Measurements from ENCODE around the gene ROPN1. TPM values are rescaled to one million over a fixed set of nuclear protein-coding genes. Genes with fewer than 3 reads are reported as not detected.
A peak's percentile ranks its signal among the peaks of the same experiment; 100 is the strongest.
"Not testable (repeated sequence)": the region's sequence is repeated elsewhere in the genome, so short reads cannot be mapped to it uniquely, and the experiment has no call there.

ROPN1 gene
- total RNA-seq, 1 donor from 2014 or later: not detected

DNA sequence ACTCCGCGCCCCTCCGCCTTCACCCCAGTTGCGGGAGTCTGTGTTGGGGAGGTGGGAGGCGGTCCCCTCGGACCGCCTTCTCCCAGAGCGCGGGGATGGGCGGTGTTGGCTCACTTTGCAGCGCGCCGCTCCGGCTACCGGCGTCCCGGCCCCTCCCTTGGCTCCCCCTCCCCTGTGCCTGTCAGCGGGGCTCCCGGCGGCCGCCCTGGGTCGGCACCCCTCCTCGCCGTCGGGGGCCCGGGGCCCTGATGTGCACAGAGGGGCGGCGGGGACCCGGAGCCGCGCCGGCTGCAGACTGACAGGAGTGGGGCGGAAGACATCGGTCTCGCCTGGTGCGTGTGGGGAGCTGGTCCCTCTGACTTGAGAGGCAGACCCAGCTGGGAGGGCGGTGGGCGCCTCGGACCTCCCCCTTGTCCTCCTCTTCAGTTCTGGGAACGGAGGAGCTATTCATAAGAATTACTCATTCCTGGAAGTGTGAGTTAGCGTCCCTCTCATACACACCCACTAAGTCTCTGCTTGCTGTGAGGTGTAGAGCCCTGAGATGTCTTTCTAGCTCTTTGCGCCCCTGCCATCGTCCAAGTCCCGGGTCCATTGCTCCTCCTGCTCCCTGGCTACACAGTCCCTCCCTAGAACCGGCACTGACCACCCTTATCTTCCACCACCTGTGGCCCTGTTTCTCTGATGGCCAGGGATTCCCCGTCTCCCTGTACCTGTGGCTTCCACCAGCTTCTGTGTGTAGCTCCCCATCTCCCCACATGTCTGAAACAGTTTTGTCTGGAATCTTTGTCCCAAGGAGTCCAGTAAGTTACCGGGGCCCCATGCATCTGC, 42.3 kb upstream of the ROPN1 start:
- Mint-ChIP-seq H3K36me3 (ENCODE audit: insufficient read depth) (no peaks in the 10 kb centered on the region), H3K27ac (peak overlapping the region; percentile 92), H3K27me3 (peaks cover 3% of the 10 kb centered on the region), H3K4me1 (ENCODE audit: low read depth) (peaks cover 23% of the 10 kb centered on the region), H3K9me3 (ENCODE audit: low read depth) (no peaks in the 10 kb centered on the region), H3K4me3 (ENCODE audit: low read depth) (peak overlapping the region; percentile 88)
- peak; percentile 12 for DNase-seq (ENCODE audit: low spot score, unreplicated experiment)
- TF ChIP-seq, protein P1, sequence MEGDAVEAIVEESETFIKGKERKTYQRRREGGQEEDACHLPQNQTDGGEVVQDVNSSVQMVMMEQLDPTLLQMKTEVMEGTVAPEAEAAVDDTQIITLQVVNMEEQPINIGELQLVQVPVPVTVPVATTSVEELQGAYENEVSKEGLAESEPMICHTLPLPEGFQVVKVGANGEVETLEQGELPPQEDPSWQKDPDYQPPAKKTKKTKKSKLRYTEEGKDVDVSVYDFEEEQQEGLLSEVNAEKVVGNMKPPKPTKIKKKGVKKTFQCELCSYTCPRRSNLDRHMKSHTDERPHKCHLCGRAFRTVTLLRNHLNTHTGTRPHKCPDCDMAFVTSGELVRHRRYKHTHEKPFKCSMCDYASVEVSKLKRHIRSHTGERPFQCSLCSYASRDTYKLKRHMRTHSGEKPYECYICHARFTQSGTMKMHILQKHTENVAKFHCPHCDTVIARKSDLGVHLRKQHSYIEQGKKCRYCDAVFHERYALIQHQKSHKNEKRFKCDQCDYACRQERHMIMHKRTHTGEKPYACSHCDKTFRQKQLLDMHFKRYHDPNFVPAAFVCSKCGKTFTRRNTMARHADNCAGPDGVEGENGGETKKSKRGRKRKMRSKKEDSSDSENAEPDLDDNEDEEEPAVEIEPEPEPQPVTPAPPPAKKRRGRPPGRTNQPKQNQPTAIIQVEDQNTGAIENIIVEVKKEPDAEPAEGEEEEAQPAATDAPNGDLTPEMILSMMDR (IDR thresholded peaks at IDR 0.05; ENCODE audit: unreplicated experiment): no peak

DNA sequence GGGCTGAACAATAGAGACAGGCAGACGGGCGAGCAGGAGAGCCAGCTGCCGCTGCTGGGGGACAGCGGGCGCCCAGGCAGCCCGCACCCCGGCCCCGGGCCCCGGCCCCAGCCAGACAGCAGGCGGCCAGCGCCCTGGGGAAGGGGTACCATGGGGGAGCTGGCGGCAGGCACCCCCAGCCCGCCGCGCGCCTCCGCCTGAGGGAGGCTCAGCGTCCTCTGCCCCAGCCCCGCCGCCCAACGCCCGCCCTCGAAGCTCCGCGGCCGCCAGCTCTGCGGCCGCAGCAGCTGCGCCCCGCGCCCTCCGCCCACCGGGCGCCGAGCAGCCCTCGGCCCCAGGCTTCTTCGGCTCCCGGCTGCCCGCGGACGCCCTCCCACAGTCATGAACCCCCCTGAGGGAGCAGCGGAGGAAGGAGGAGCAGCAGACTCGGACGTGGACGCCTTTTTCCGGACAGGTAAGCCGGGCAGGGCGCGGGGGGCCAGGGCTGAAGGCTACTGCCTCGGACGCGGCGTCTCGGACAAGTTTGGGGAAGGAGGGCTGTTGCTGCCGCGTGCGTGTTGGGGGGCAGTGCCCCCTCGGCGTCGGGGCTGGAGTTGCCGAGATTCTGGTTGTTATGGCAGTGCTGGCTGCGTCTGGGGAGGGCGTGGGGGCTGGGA, 41.6 kb upstream of the ROPN1 start, which contains the start of gene KALRN:
Gene KALRN (plus strand): TSS at position 10 of the 656 bp plus-strand sequence.
- TF ChIP-seq, protein P1 (IDR thresholded peaks at IDR 0.05; ENCODE audit: unreplicated experiment): no peak
- Mint-ChIP-seq H3K4me1 (ENCODE audit: low read depth) (peaks cover 23% of the 10 kb centered on the region), H3K27me3 (peaks cover 6% of the 10 kb centered on the region), H3K4me3 (ENCODE audit: low read depth) (peak within 1 kb of the TSS; percentile 88), H3K9me3 (ENCODE audit: low read depth) (no peaks in the 10 kb centered on the region), H3K27ac (peak within 1 kb of the TSS; percentile 97), H3K36me3 (ENCODE audit: insufficient read depth) (no peaks in the 10 kb centered on the region)
- DNase-seq (ENCODE audit: low spot score, unreplicated experiment): peak; percentile 28

DNA sequence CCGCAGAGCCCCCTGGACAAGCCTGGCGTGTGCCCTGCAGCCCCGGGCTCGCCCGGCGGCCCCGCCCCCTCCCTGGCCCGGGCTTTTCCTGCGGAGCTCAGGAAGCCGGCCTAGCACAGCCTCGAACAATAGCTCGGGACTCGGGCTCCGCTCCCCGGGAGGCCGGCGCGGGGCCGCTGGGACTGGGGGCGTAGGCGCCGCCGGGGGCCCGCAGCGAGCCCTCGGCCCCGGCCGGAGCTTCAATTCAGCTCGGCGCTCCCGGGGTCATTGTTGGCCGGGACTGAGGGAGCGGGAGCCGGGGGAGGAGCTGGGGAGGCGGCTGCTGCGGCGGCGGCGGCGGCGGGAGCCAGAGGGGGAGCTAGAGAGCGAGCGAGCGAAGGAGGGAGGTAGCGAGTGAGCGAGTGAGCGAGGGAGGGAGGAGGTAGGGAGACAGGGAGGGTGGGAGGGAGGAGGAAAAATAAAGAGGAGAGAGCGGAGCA, 41.0 kb upstream of the ROPN1 start:
- Mint-ChIP-seq H3K9me3 (ENCODE audit: low read depth) (no peaks in the 10 kb centered on the region), H3K36me3 (ENCODE audit: insufficient read depth) (no peaks in the 10 kb centered on the region), H3K27me3 (peaks cover 9% of the 10 kb centered on the region), H3K4me3 (ENCODE audit: low read depth) (peak overlapping the region; percentile 83), H3K4me1 (ENCODE audit: low read depth) (peaks cover 23% of the 10 kb centered on the region), H3K27ac (no peak overlapping the region)
- peak; percentile 89 for DNase-seq (ENCODE audit: low spot score, unreplicated experiment)
- TF ChIP-seq, protein P1 (IDR thresholded peaks at IDR 0.05; ENCODE audit: unreplicated experiment): peak; percentile 70

DNA sequence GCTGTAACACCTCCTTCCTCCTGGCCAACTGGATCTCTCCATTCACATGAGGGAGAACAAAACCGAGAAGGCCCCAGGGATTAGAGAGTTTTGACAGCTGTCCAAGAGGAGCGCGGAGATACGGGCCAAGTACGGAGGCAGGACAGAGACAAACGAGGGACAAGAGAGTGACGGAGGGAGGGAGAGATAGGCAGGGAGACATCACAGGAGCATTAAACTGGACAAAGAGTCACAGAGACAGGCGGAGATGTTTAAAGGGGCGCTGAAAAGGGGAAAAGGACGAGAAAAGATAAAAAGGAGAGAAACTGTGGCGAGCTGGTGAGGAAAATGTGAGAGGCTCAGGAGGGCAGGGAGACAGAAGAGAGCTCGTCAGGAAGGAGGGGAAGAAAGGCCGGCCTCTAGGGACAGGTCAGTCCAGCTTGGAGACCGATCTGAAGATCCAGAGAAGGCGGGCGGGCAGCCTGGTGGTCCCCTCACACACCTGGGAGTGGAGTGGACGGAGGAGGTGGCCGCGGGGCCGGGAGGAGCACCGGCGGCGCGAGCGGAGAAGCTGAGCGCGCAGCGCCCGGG, 40.5 kb upstream of the ROPN1 start:
- H3K27me3 Mint-ChIP-seq: peaks cover 11% of the 10 kb centered on the region
- peaks cover 23% of the 10 kb centered on the region for H3K4me1 Mint-ChIP-seq (ENCODE audit: low read depth)
- H3K4me3 Mint-ChIP-seq (ENCODE audit: low read depth): peak overlapping the region; percentile 83
- TF ChIP-seq, protein P1 (IDR thresholded peaks at IDR 0.05; ENCODE audit: unreplicated experiment): no peak
- no peaks in the 10 kb centered on the region for H3K9me3 Mint-ChIP-seq (ENCODE audit: low read depth)
- H3K36me3 Mint-ChIP-seq (ENCODE audit: insufficient read depth): no peaks in the 10 kb centered on the region
- DNase-seq (ENCODE audit: low spot score, unreplicated experiment): no peak
- H3K27ac Mint-ChIP-seq: peak overlapping the region; percentile 97

DNA sequence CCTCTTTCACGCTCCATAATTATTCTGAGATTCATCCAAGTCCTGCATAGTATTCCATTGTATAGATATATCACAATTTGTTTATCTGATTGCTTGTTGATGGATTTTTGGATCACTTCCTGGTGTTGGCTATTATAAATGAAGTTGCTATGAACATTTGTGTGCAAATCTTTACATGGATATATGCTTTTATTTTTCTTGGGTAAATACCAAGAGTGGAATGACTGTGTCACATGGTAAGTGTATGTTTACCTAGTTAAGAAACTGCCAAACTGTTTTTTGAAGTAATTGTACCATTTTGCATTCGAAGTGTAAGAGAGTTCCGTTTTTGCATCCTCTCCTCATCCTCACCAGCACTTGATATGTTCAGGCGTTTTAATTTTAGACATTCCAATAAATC, 34.6 kb upstream of the ROPN1 start:
- TF ChIP-seq, protein P1 (IDR thresholded peaks at IDR 0.05; ENCODE audit: unreplicated experiment): no peak
- Mint-ChIP-seq H3K4me1 (ENCODE audit: low read depth) (peaks cover 3% of the 10 kb centered on the region), H3K4me3 (ENCODE audit: low read depth) (no peak overlapping the region), H3K36me3 (ENCODE audit: insufficient read depth) (no peaks in the 10 kb centered on the region), H3K27ac (no peak overlapping the region), H3K9me3 (ENCODE audit: low read depth) (no peaks in the 10 kb centered on the region), H3K27me3 (peaks cover 19% of the 10 kb centered on the region)
- DNase-seq (ENCODE audit: low spot score, unreplicated experiment): no peak

DNA sequence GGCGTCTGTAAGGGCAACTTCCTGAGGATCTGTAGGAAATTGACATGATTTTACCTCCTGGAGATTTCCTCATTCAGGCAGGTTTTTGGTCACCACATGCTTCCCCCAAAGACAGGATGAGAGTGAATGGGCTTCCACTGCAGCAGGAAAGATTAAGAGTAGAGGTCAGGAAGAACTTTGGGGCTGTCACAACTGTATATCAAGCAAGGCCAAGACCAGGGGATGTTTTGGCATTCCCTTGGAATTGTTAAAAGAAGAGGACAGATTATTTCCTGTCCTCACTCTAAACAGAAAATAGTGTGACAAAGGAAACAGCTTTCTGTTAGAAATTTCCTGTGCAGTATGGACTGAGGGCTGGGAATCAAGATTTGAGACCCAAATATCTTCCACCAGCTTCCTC, 31.6 kb upstream of the ROPN1 start:
- not testable (repeated sequence) for H3K4me3 Mint-ChIP-seq (ENCODE audit: low read depth); H3K4me1 Mint-ChIP-seq (ENCODE audit: low read depth); DNase-seq (ENCODE audit: low spot score, unreplicated experiment); H3K9me3 Mint-ChIP-seq (ENCODE audit: low read depth); H3K36me3 Mint-ChIP-seq (ENCODE audit: insufficient read depth); H3K27ac Mint-ChIP-seq
- H3K27me3 Mint-ChIP-seq: peaks cover 22% of the 10 kb centered on the region
